HG03460 (cell line): Measurements from ENCODE around the gene GZMB.
A peak's percentile ranks its signal among the peaks of the same experiment; 100 is the strongest.
"Not testable (repeated sequence)": the region's sequence is repeated elsewhere in the genome, so short reads cannot be mapped to it uniquely, and the experiment has no call there.

Source experiments
- ATAC-seq: cut with Tn5 transposase; IDR thresholded peaks from one replicate; pipeline ENCODE4 v1.9.1; 2021; ENCODE audit not compliant: unreplicated experiment

GZMB gene, protein sequence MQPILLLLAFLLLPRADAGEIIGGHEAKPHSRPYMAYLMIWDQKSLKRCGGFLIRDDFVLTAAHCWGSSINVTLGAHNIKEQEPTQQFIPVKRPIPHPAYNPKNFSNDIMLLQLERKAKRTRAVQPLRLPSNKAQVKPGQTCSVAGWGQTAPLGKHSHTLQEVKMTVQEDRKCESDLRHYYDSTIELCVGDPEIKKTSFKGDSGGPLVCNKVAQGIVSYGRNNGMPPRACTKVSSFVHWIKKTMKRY

DNA sequence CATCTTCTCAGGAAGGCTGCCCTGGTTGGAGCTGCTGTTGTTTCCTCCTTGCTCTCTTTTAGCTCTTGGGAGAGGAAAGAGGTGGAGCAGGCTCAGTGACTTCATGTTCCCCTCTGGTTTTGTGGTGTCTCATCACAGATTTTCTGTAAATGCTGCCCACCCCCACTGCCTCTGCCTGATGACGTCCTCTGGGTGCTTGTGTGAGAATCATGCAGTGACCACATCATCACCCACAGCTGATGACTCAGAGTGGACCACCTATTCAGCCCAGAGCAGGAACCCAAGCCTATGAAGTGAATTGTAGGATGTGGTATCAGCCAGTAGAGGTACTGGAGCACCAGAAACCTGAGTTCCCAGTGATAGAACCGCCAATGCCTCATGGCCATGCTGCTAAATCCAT is at the start of gene GZMB:
TSS of gene GZMB (minus strand) at position 33 of the 400 bp plus-strand sequence. CDS start at position 3, 30 bp downstream.
- no peak for ATAC-seq

DNA sequence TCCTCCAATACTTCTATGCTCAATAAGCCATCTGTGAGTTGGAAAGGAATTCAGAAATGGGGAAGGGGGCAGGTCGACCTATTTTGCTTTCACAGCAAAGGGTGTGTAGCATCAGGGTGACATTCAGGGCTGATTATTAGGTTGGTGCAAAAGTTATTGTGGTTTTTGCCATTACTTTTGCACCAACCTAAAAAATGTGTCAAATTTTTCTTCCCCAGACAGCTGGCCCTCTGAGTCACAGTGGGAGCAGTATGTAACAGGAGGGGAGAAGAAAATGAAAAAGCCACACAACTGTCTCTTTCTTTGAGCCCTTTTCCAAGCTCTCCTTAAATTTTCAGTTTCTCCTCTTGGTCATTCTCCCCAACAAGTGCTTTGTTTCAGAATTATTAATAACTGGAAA is 47.1 kb upstream of the GZMB start:
- ATAC-seq = no peak

DNA sequence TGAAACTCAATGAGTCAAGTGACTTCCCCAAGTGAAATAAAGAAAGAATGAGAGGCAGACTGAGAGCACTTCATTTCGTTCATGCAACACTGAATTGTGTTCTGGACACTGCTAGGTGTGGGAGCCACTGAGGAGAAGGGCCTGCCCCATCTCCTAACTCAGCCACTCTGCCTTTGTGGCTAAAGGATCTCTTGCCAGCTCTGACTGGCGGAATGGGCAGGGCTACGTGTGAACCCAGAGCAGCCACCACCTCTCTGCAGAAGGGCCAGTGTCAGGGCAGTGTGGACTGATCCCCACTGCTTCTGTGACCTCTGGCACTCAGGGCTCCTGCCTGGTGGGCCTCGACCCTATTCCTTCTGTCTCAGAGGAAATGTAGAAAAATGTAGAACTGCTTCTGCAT is 46.5 kb upstream of the GZMB start:
- ATAC-seq = no peak

DNA sequence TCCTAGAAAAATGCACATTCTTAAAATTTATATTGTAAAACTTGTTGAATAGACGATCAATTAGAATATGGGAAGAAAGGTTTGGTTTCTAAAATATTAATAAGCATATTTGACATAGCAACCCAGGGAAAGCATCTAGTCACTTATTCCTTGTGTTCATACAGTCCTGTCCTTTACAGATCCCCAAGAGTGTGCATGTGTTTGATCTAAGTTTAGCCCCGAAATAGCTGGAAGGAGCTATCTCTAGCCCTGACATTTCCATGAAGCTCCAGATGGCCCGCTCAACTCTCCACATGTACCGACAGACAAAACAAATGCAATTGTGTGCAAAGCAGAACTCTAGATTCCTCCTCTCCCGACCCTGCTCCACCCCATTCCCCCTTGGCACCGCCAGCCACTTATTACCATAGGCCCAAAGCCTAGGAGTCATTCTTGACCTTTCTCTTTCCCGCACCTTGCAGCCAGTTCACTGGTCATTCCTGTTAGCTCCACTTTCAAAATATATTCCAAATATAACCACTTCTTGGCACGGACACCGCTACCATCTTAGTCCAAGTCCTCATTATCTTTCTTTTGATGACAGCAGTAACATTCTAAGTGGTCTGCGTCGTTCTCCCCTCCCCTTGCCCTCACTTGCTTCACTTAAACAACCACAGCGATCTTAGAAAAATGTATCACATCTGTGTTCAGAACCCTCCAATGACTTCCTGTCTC is 45.4 kb upstream of the GZMB start:
- ATAC-seq = no peak

DNA sequence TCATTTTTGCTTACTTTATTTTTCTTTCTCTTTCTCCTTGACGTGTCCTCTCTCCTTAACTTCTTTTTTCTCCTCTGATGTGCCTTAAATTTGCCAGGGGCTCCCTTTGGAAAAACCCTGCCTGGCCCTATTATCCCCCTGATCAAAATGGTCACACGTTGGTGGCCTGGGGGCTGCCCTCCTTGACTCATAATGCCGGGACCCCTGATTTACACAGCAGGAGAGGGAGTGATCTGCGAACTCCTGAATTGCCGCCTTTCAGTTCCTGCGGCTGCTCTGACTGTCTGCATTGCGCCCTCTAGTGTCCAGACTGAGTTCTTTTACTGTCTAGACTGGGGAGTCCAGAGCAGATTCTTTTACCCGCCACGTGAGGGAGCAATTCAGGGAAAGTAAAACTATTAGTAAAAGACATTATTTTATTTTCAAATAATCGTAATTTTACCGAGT is 44.8 kb upstream of the GZMB start:
- ATAC-seq = peak; percentile 69

DNA sequence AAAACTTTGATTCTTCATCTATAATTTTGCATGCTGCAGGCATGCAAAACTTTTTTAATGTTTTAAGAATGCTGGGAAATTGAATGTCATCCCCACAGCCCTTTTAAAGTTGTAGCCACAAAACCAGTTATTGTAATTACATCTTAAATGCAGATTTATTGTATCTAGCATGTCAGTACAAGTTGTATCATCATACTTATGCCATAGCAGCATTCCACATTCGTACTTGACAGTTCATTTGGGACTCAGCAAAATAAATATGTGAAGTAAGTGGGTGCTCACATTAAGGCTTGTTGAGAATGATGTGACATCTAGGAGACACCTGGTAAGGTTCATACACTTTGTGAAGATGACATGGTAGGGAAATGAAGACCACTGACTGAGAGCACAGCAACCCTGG is 44.0 kb upstream of the GZMB start:
- ATAC-seq = no peak

DNA sequence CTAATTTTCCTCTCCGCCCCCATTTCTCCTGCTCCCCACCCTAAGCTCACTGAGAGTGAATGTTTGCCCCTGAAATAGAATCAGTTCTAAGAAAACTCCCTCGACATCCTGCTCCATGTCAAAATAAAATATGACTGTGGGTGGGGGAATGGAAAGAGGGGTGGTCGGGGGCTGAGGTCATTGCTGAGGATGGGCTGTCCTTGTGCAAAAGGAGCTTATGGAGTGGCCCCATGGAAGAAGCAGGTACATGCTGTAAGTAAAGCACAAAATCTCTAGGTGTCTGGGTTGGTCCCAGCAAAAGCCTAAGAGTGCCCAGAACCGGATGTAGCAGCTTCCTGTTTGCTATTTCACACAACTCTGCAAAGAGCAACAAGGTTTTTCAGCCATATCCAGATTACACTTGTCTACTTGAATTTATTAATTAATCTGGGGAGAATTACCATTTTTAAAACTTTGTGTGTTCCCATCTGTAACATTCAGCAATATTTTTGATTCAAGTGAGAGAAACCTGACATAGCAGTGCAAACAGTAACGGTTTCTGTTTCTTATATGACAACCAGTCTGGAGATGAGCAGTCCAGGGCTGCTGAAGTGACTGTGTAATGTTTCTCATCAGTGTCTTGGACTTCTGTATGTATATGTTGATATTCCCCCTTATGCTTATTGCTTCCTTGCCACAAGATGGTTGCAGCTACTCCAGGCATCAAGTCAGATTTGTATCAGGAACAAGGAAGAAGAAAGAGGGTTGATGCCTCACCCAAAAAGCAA is 40.4 kb upstream of the GZMB start:
- peak; percentile 53 for ATAC-seq

DNA sequence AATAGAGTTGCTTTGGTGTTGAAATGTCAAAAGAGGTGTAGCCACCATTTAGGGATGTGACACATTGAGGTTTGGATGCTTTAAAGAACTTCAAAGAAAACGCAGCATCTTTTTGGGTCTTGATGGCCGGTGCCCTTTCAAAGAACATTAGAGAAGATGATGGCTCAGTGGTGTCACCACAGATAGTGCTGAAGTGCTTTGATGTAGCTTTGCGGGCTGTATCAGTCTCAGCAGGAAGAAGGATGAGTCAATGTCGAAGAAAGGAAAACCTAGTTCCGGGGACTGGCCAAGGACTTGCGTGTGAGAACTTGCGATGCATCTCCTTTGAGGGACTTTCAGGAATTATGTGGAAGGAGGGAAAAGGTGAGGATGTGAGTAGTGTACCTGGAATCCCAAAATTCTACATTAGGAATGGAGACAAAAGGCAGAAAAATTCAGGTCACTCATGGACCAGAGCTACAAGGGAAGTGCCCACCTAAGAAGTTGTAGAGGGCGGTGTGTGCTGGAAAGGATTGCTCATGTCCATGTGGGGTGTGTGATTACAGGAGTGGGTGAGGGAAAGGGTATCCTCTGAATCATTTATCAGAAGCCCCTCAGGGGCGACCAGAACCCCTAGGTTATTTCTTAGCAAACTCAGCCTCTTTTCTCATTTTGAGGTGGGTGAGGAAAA is 39.7 kb upstream of the GZMB start:
- ATAC-seq = peak; percentile 51

DNA sequence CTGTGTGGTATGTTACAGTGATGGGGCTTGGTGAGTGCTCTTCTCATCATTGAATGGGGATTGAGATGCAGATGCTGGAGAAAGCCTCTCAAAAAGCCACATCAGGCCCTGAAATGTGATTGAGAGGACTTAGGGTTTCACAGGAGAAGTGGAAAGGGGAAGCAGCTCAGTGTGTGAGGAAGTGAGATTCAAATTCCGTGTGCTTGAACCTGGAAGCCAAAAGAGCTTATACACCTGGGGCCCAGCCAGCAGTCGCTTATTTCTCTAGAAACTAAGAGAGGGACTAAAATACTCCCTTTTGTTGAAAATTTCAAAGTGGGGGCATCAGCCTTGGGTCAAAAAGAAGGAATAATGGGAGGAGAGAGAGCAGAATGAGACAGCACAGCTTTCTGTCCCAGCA is 39.1 kb upstream of the GZMB start:
- peak; percentile 63 for ATAC-seq

DNA sequence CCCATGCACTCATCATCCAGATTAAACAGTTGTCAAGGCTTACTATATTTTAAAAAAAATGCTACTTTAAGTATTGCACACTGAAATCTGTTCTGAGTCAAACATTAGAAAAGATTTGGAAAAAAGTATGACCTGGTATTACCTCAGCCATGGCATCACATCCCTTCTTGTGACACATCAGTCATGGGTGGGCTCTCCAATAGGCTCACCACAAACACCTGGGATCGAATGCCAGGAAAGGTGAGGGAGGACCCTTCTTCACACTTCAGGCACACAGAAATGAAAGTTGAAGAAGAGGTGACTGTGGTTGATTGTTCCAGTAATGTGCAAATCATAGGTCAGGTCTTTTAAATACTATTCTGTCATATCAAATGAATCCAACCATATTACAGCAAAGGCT is 36.6 kb upstream of the GZMB start:
- no peak for ATAC-seq

DNA sequence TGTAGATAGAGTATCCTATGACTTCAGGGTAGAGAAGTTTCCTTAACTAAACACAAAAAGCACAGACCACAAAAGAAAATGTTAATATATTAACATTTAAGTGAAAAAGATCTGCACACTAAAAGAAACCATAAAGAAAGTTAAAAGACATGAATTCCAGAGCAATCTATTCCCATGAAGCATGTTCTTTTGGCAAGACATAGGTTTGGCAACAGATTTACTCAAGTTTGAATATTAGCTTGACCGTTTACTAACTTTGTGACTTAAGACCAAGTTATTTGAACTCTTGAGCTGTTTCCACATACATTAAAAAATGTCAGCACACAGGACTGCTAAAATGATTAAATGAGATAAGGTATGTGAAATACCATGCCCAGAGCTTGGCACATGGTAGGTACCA is 35.7 kb upstream of the GZMB start:
- no peak for ATAC-seq

DNA sequence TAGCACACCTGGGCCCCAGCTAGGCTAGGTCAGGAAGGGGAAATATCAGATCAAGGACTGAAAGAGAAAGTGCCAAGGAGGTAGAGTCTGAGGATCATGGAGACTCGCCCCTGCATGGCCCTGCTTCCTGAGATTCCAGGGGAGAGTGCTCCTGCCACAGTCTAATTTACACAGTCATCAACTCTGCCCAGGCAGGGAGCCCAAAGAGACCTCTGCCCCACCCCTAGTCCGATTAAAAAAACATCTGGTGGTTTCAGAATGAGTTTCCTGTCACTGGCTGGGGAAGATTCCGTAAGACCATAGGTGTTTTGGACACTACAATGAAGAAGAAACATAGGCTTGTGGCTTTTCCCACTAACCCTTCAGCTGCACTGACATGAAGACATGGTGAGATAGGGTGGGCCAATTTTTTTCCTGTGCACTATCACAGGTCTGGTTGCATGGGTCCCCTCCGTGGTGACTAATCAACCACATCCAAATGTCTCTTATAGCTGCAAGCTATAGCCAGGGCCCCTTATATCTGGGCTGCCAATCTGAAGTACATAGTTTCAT is 31.5 kb upstream of the GZMB start:
- peak; percentile 97 for ATAC-seq

DNA sequence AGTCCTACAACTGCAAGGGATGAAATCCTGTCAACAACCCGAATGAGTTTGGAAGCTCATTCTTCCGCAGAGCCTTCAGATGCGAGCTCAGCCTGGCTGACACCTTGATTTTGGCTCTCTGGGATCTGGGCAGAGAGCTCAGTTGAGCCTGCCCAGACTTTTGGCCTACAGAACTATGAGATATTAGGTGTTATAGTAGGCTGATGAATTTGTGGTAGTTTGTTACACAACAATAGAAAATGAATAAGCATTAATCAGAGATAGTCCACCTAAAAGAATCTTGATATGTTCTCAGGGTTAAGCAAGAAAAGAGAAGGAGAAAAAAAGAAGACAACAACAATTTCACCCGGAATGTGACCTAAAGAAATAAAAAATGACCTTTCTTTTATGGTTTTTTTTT is 30.4 kb upstream of the GZMB start:
- ATAC-seq = no peak

DNA sequence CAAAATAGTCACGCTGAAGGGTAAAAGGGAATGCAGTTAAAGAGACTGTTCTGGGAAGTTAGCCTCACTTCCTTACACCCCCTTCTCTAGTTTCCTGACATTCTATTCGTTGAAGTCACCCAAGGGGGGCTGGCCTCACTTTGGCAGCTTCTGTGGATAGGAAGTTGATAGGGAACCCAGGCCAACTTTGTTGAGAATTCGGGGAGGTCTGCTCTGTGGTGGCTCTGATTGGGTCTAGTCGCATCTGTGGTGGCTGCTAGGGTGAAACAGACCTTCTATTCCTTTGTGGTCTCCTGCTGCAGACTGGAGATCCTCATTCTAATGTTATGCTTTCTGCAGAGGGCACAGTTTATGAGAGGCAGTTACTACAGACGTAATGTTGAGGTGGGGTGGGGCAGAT is 28.8 kb upstream of the GZMB start:
- ATAC-seq = no peak

DNA sequence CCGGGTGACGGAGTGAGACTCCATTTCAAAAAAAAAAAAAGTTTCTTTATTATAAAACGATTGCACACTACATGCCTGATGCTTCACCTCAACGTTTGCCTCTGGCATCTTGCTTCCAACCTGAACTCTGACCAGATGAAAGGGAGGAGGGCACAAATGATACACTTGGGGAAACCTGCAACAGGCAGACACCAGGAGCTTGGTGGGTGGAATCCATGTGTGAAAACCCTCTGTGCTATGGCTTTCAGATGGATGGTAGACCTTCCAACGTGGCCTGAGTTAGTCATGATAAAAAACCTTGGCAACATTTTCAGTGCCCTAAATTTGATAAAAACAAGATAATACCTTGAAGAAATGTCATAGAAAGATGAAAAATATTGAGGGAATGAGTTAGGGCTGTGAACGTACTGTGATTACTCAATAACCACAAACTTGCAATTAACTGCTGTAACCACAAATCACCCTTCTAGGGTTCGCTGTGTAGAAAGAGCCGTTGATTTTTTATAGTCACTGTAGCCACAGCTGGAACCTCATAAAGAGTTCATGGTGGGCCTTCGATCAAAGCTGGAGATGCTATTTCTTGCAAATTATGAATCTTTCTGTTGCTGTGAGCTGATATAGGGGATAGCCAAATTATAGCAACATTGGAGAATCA is 26.1 kb upstream of the GZMB start:
- no peak for ATAC-seq

DNA sequence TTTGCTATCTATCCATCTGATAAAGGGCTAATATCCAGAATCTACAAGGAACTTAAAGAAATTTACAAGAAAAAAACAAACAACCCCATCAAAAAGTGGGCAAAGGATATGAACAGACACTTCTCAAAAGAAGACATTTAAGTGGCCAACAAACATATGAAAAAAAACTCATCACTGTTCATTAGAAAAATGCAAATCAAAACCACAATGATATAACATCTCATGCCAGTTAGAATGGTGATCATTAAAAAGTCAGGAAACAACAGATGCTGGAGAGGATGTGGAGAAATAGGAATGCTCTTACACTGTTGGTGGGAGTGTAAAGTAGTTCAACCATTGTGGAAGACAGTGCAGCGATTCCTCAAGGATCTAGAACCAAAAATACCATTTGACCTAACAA is 14.4 kb upstream of the GZMB start:
- ATAC-seq = not testable (repeated sequence)

DNA sequence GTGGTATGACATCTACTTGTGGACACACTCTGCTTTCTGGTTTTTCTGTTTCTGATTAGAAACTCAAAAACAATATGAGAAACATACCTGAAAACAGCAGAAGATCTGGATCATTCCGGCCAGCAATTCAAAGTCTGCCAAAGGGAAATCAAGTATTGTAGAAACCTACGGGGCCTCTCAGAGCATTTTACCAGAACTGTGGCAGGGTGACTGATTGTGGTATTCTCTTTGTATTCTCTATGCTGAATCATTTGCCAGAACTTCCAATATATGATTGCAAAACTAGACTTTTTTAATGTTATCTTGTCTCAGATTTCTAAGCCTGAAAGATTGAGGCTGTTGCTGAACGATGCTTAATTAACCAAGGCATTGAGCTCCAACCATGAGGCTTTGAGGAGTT is 5.9 kb upstream of the GZMB start:
- no peak for ATAC-seq

DNA sequence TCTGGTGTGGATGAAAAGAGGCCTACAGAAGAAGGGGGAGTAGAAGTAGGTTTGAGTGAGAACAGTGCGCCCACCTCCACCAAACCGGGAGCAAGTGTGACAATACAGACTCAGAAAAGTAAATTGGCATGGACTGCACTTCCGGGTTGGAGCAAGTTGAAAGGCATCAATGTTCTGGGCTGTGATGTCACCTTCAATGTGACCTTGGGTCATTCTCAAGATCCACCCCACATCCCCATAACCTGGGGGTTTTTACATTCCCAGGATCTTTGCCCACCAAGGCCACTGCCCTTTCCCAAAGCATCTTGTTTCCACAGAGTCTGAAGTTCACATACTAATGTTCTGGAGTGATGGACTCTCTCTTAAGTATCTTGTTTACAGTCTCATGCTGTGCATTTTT is 5.3 kb upstream of the GZMB start:
- no peak for ATAC-seq

DNA sequence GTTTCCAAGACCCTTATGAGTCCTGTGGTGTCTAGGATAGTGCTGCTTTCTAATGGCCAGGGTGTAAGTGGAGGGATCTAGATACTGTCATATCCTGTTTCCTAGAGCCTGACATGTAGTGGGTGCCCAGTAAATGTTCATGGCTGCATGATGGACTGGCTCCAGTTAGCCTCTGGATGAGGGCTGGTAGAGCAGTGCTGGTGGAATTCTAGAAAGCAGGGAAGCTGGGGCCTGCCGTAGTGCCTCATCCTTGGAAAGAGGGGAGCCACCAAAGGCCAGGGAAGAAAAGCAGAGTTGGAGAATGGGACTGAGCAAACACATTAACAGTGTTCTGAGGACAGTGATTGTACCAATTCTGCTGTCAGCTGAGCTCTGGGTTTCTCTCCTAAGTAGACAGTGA is 637 bp downstream of the GZMB start:
- no peak for ATAC-seq

DNA sequence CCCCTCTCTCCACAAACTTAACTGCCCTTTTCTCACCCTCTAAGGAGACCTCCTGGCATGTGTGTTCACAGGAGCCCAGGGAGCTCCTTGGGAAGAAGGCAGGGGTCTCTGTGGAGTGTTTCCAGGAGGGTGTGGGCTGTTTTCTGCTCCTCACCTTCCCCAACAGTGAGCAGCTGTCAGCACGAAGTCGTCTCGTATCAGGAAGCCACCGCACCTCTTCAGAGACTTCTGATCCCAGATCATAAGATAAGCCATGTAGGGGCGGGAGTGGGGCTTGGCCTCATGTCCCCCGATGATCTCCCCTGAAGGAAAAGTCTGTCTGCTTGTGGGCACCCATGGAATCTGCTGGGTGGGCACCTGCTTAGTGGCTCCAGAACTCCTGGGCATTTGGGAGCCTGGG is 1.2 kb downstream of the GZMB start:
- ATAC-seq = no peak

DNA sequence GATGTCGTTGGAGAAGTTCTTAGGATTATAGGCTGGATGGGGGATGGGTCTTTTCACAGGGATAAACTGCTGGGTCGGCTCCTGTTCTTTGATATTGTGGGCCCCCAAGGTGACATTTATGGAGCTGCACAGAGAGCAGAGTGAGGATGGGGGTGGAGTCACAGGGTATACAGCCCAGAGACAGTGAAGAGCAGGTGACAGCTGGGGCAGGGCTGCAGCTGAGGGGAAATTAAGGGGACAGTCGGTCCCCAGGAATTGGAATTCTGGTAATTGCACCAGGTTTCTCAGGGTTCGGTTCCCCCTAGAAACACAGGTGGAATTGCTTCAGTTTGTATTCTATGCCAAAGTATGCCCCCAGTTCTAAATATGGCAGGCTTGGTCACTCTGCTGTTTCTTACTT is 1.7 kb downstream of the GZMB start:
- ATAC-seq = no peak
